ENCODE measurements around the gene ACBD6.

Gene ACBD6

GRCh38 chr1:180241716-180242544 is 260.4 kb downstream of the ACBD6 start:
- no peak for DNase-seq (ENCODE audit: low read depth)

- DNase-seq (ENCODE audit: low read depth): no peak
These were observed 263.0 kb downstream of the ACBD6 start for GRCh38 chr1:180239145-180240096.

GRCh38 chr1:180238675-180239074 is 263.7 kb downstream of the ACBD6 start:
- no peak for DNase-seq (ENCODE audit: low read depth)
